22Rv1 (cell line): ENCODE results near the gene SYT9.

Source experiments
- H3K27ac ChIP-seq: fragments of 450-650 bp; 2 replicates; pipeline ENCODE4 v1.5.1; 2017
- CTCF ChIP-seq: fragments of 450-650 bp; IDR thresholded peaks from 2 replicates; pipeline ENCODE4 v1.5.1; 2017; ENCODE audit warnings: mild to moderate bottlenecking
- ZFX ChIP-seq: fragments of 450-650 bp; IDR thresholded peaks from 2 replicates; pipeline ENCODE4 v1.6.1; 2017; ENCODE audit warnings: antibody characterized with exemption, borderline replicate concordance

Gene SYT9

GRCh38 chr11:7254731-7255291 lies 3.1 kb downstream of the SYT9 start:
- no peak overlapping the region for H3K27ac ChIP-seq
- TF ChIP-seq ZFX (no peak), CTCF (no peak)

GRCh38 chr11:7256943-7257342 lies 5.2 kb downstream of the SYT9 start:
- H3K27ac ChIP-seq, result no peak overlapping the region
- TF ChIP-seq CTCF (no peak), ZFX (no peak)

- no peak for TF ChIP-seq CTCF
- TF ChIP-seq ZFX, result no peak
- H3K27ac ChIP-seq, result no peak overlapping the region
These were observed 6.0 kb downstream of the SYT9 start for GRCh38 chr11:7257724-7258123.

- no peak overlapping the region for H3K27ac ChIP-seq
- TF ChIP-seq CTCF (no peak), ZFX (no peak)
These were observed 9.9 kb downstream of the SYT9 start for GRCh38 chr11:7261578-7261977.

- no peak for TF ChIP-seq CTCF
- TF ChIP-seq ZFX, result no peak
- H3K27ac ChIP-seq, result no peak overlapping the region
These were observed 11.0 kb downstream of the SYT9 start for GRCh38 chr11:7262672-7263071.

GRCh38 chr11:7263842-7264241 lies 12.1 kb downstream of the SYT9 start:
- TF ChIP-seq CTCF (no peak), ZFX (no peak)

GRCh38 chr11:7268758-7269157 lies 17.1 kb downstream of the SYT9 start:
- TF ChIP-seq ZFX (no peak), CTCF (no peak)
- no peak overlapping the region for H3K27ac ChIP-seq

More at GRCh38 chr11:7263842-7264241, 12.1 kb downstream of the SYT9 start:
- no peak overlapping the region for H3K27ac ChIP-seq
